ENCODE results near the gene LDLRAP1.

GRCh38 chr1:25559031-25559430 lies 15.6 kb downstream of the LDLRAP1 start:
- TF ChIP-seq POLR2AphosphoS5 (IDR thresholded peaks at IDR 0.05) (no peak), CTCF (IDR thresholded peaks at IDR 0.05) (no peak), POLR2A (IDR thresholded peaks at IDR 0.05) (no peak)

All from prostate gland (tissue), 2 donors.